HG03342 (cell line): ENCODE results near the gene PTPRN2.
"Not testable (repeated sequence)": the region's sequence is repeated elsewhere in the genome, so short reads cannot be mapped to it uniquely, and the experiment has no call there.

Source experiments
- ATAC-seq: cut with Tn5 transposase; IDR thresholded peaks from one replicate; pipeline ENCODE4 v1.9.1; 2021; ENCODE audit warnings: mild to moderate bottlenecking, moderate library complexity; ENCODE audit not compliant: unreplicated experiment

The PTPRN2 gene

GRCh38 chr7:157905651-157906461 lies 681.8 kb downstream of the PTPRN2 start:
- no peak for ATAC-seq

DNA sequence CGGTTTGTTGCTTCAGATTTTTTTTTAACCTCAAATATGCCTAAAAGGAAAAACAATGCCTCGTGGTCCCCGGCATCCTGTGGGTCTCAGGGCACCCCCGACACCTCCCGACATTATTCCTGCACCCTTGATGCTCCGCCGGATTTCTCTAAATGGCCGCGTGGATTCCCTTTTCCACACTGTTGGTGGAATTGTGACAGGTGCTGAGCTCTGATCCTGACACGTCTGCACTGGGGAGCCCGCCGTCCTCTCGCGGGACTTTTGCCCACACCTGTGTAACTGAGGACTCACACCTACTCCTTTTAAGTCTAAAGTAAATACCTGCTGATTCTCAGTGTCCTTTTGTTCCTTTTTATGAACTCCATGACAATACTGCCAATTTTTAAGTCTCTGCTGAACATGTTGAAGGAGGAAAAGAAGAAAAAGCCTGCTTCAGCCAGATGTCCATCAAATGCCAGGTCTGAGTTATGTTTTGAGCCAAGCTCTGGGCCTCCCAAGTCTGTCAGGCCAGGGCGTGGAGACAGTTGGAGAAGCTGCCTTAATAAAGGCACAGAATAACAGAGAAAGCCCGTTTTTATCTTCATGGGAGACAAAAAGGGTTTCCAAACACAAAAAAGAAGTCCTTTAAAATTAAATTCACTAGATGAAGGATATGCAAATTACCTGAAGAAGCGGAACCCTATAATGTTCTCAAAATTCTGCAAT lies 682.6 kb downstream of the PTPRN2 start:
- ATAC-seq, result no peak

GRCh38 chr7:157904211-157904865 lies 683.3 kb downstream of the PTPRN2 start:
- ATAC-seq, result no peak

DNA sequence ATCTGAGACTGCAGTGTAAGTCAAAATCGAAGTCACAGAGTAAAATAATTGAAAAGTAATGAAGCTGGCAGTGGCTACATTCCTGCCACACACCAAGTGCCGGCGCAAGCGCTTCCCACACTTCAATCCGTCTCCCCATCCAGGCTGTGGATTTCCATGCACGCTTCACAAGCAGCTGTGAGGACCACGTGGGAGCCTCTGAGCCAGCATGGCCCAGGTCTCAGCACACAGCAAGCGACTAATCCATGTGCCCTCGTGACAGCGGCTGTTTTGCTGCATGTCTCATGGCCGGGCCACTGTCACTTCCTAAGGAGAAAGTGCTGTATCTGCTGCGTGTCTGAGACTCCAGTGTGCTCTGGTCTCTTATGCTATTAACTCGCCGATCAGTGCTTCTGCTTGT lies 683.9 kb downstream of the PTPRN2 start:
- ATAC-seq, result no peak

- ATAC-seq, result no peak
These were observed 684.3 kb downstream of the PTPRN2 start for GRCh38 chr7:157903296-157903695.

GRCh38 chr7:157901816-157902610 lies 685.6 kb downstream of the PTPRN2 start:
- not testable (repeated sequence) for ATAC-seq

- no peak for ATAC-seq
These were observed 686.5 kb downstream of the PTPRN2 start for GRCh38 chr7:157901166-157901565.

DNA sequence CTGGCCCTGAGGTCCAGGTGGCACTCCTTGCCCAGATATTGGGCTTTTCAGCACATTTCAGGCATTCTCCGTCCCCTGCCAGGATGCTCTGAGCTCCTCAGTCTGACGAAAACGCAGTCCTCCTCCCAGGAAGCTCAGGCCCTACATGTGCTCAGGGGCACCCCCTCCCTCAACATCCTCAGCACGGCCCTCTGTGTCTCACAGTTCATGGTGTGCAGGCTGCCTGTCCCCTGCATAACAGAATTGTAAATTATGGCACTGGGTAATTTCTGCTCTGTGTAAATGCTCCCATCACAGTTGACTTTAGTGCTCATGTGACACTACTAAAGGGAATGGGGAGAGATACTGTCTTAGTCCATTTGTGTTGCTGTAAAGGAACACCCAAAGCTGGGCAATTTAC lies 687.1 kb downstream of the PTPRN2 start:
- ATAC-seq, result no peak

- ATAC-seq, result no peak
These were observed 687.6 kb downstream of the PTPRN2 start for GRCh38 chr7:157900011-157900410.

DNA sequence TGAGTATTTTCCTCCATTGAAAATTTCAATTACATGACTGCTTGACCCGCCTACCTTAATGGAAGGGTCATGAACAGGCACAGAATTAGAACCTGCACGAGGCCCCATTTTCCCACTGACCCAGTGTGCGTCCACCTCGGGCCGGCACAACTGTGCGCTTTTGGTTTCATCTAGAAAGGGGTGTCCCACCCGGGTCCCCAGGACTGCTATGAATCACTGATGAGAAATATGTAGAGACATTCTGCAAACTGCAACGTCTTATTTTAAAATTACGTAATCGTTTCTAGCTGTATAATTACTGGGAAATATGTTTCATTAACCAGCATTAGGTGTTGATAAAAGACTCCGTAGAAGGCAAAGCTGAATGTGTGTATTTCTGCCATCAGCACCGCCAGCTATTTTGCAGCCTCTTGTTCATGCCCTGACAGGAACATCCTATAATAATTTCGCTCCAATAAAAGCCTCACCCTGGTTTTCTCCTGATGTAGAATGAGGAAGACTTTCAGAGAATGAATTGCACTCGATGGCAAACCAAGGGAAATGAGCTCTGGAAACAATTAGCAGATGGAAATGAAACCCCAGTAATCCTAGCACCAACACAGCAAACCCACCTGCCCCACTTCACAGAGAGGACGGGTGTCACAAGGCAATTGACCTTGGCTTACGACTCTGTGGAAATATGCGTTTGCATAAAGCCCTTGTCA lies 688.7 kb downstream of the PTPRN2 start:
- ATAC-seq, result no peak

GRCh38 chr7:157898261-157898660 lies 689.4 kb downstream of the PTPRN2 start:
- no peak for ATAC-seq

DNA sequence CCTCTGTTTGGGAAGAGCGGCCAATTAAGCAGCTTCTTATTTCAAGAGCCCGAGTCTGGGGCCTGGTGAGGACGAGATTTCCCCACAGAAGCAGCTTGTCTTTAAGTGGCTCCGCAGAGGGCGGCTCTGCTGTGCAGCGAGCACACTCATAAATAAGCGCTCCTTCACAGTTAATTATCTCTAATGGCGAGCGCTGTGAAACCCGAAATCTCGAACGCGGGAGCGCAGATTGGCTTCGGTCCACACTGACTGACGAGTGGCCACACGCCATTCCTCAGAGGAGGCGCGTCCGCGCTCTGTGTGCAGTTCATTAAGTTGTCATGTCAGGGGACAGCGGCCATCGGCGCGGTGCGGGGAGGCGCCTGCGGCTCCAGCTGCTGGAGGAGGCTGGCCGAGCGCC lies 689.9 kb downstream of the PTPRN2 start:
- no peak for ATAC-seq

GRCh38 chr7:157896774-157897555 lies 690.7 kb downstream of the PTPRN2 start:
- ATAC-seq, result no peak

GRCh38 chr7:157896376-157896675 lies 691.3 kb downstream of the PTPRN2 start:
- ATAC-seq, result not testable (repeated sequence)

DNA sequence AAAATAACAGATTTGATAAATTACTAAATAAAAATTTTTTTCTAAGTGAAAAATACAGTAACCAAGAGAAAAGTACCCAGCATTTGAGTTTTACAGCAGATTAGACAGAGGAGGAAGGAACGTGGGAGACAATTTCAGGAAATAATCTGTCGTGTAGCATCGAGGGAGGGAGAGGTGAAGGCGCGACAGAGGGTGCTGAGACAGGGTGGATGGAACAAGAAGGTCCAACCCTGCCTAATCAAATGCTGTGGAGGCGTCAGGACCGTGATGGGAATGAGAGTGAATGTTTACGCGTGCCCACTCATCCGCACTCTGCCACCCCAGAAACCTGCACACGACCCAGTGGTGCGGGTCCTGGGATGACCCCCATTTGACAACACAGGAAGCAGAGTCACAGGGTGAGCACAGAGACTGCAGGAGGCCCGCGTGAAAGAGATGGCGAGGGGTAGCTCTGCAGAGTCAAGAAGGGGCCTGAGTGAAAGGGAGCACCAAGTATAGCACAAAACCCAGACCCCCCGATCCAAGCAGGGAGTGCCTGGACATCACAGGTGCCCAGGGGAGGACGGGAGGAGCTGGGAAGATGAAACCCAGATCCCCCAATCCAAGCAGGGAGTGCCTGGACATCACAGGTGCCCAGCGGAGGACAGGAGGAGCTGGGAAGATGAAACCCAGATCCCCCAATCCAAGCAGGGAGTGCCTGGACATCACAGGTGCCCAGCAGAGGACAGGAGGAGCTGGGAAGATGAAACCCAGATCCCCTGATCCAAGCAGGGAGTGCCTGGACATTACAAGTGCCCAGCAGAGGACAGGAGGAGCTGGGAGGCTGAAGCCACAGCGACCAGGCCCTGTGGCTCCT lies 691.9 kb downstream of the PTPRN2 start:
- ATAC-seq, result no peak

DNA sequence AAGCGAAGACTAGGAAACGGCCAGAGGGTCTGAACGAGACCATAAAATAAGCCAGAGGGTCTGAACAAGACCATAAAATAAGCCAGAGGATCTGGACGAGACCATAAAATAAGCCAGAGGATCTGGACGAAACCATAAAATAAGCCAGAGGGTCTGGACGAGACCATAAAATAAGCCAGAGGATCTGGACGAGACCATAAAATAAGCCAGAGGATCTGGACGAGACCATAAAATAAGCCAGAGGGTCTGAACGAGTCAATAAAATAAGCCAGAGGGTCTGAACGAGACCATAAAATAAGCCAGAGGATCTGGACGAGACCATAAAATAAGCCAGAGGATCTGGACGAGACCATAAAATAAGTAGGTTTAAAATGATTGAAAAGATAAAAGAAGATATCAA lies 692.5 kb downstream of the PTPRN2 start:
- ATAC-seq, result not testable (repeated sequence)

DNA sequence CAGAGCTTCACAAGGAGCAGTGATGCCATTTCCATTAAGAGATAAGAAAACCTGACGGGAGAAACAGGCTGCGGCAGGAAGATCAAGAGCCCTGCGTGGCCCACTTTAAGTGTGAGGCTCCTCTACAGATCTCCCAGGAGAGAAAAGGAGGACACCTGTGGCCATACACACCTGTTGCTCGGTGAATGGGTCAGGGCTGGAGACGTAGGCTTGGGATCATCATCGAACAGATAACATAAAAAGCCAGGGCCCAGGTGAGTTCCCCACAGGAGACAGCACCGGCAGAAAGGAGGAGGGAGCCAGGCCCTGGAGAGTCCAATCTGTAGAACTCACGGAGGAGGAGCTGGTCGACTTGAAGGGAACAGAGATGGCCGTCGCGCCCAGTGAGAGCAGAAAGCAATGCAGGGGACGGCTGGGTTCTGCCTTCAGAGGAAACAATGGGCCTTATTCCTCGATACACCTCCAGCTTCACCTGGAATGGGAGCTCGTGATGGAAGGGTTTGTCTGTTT lies 694.0 kb downstream of the PTPRN2 start:
- no peak for ATAC-seq

- ATAC-seq, result no peak
These were observed 694.7 kb downstream of the PTPRN2 start for GRCh38 chr7:157892751-157893523.
